HepG2 (cell line): ENCODE measurements around the gene GRPEL2. TPM values are rescaled to one million over a fixed set of nuclear protein-coding genes. Genes with fewer than 3 reads are reported as not detected.

ENCODE experiments used
- BCL3 ChIP-seq: sonication (generic); formaldehyde crosslinking; IDR thresholded peaks from 2 replicates; pipeline ENCODE4 v1.5.1; 2020; ENCODE audit warnings: mild to moderate bottlenecking, missing genetic modification reagents, moderate library complexity
- EEA1 ChIP-seq: sonication (generic); formaldehyde crosslinking; IDR thresholded peaks from 2 replicates; pipeline ENCODE4 v1.5.1; 2020; ENCODE audit warnings: mild to moderate bottlenecking, missing genetic modification reagents, borderline replicate concordance
- EED ChIP-seq: sonication (generic); formaldehyde crosslinking; IDR thresholded peaks from 2 replicates; pipeline ENCODE4 v1.5.0; 2020; ENCODE audit warnings: mild to moderate bottlenecking, missing genetic modification reagents
- KDM2A ChIP-seq: sonication (generic); formaldehyde crosslinking; IDR thresholded peaks from 2 replicates; pipeline ENCODE4 v1.4.0; 2020; ENCODE audit warnings: low read depth, missing genetic modification reagents, borderline replicate concordance
- MED8 ChIP-seq: sonication (generic); formaldehyde crosslinking; IDR thresholded peaks from 2 replicates; pipeline ENCODE4 v1.8.1; 2023; ENCODE audit warnings: mild to moderate bottlenecking, missing genetic modification reagents; ENCODE audit not compliant: insufficient replicate concordance
- MTA1 ChIP-seq: sonication (generic); formaldehyde crosslinking; IDR thresholded peaks from 2 replicates; pipeline ENCODE4 v1.4.0; 2020; ENCODE audit warnings: missing genetic modification reagents, mild to moderate bottlenecking, borderline replicate concordance
- PAXIP1 ChIP-seq: sonication (generic); formaldehyde crosslinking; conservative IDR thresholded peaks from 2 replicates; pipeline ENCODE4 v1.4.0; 2020; ENCODE audit warnings: mild to moderate bottlenecking, missing genetic modification reagents, moderate library complexity
- PREB ChIP-seq: sonication (generic); formaldehyde crosslinking; IDR thresholded peaks from 2 replicates; pipeline ENCODE4 v1.4.0; 2020; ENCODE audit warnings: missing genetic modification reagents
- PTBP1 ChIP-seq: fragments of 200-400 bp; formaldehyde crosslinking; IDR thresholded peaks from 2 replicates; pipeline ENCODE4 v1.6.1; 2018; ENCODE audit warnings: low read length, low read depth; ENCODE audit not compliant: poor library complexity, severe bottlenecking
- TFDP2 ChIP-seq: sonication (generic); formaldehyde crosslinking; IDR thresholded peaks from 2 replicates; pipeline ENCODE4 v1.4.0; 2020; ENCODE audit warnings: missing genetic modification reagents
- THAP11 ChIP-seq: IDR thresholded peaks from 2 replicates; pipeline ENCODE4 v1.6.1; 2016; ENCODE audit warnings: missing biosample characterization, missing genetic modification reagents
- ZBTB42 ChIP-seq: sonication (generic); formaldehyde crosslinking; IDR thresholded peaks from 2 replicates; pipeline ENCODE4 v1.5.0; 2020; ENCODE audit warnings: mild to moderate bottlenecking, missing genetic modification reagents
- ZFY ChIP-seq: sonication (generic); formaldehyde crosslinking; IDR thresholded peaks from 2 replicates; pipeline ENCODE4 v1.4.0; 2020; ENCODE audit warnings: missing genetic modification reagents
- ZMYM4 ChIP-seq: sonication (generic); formaldehyde crosslinking; IDR thresholded peaks from 2 replicates; pipeline ENCODE4 v1.8.1; 2023; ENCODE audit warnings: mild to moderate bottlenecking, missing genetic modification reagents
- ZNF451 ChIP-seq: sonication (generic); formaldehyde crosslinking; IDR thresholded peaks from 2 replicates; pipeline ENCODE4 v1.5.0; 2020; ENCODE audit warnings: mild to moderate bottlenecking, missing genetic modification reagents
- ZNF562 ChIP-seq: sonication (generic); formaldehyde crosslinking; IDR thresholded peaks from 2 replicates; pipeline ENCODE4 v1.8.0; 2022; ENCODE audit warnings: missing genetic modification reagents, borderline replicate concordance
- ZNF574 ChIP-seq: sonication (generic); formaldehyde crosslinking; IDR thresholded peaks from 2 replicates; pipeline ENCODE4 v1.4.0; 2020; ENCODE audit warnings: missing genetic modification reagents
- ZNF761 ChIP-seq: sonication (generic); formaldehyde crosslinking; conservative IDR thresholded peaks from 2 replicates; pipeline ENCODE4 v1.4.0; 2020; ENCODE audit warnings: mild to moderate bottlenecking, missing genetic modification reagents
- polyA plus RNA-seq, 8 experiments: library from polyadenylated mRNA; depleted of rRNA in 3 of 8; stranded (reverse) in 7 of 8; unstranded in 1 of 8; fragments of >200 nt; fragmentation: Illumina TruSeq in 4 of 8; extraction: Trizol in 4 of 8; gene quantifications; 2 replicates each; pipeline versions ENCODE4 v1.2.1 to v1.2.3, GENCODE V29; 2011 to 2016; ENCODE audit warnings: low read depth in 4 of 8, missing spikeins in 1 of 8, mixed read lengths in 1 of 8; ENCODE audit not compliant: insufficient read depth in 1 of 8
- total RNA-seq, 5 experiments: library from RNA; depleted of rRNA; stranded (reverse); fragments of >200 nt; fragmentation: Illumina TruSeq; extraction: Trizol; gene quantifications; 2 replicates each; pipeline ENCODE4 v1.2.3, GENCODE V29; 2016; ENCODE audit warnings: low read depth in 1 of 5

The GRPEL2 gene
- total and polyA plus RNA-seq, 2 of the 13 experiments (the other 11 are each of a cell fraction or from before 2014, with no cell fraction given) = 13.1 to 16.6 TPM

GRCh38 chr5:149357370-149358293 lies 12.3 kb downstream of the GRPEL2 start, which contains the start of gene PCYOX1L (continued):
- TF ChIP-seq PAXIP1 (CRISPR knock-in tag) (no peak), ZNF574 (peak; percentile 52), TFDP2 (CRISPR knock-in tag) (peak; percentile 82), ZNF761 (no peak), THAP11 (CRISPR knock-in tag) (peak; percentile 31; the same call in 1 of the 2 replicates), MTA1 (no peak), ZMYM4 (CRISPR knock-in tag) (peak; percentile 35; the same call in 1 of the 2 replicates), PTBP1 (no peak), KDM2A (CRISPR knock-in tag) (peak; percentile 60; the same call in 1 of the 2 replicates), MED8 (CRISPR knock-in tag) (no peak), ZFY (CRISPR knock-in tag) (peak; percentile 61), BCL3 (CRISPR knock-in tag) (peak; percentile 59; the same call in 1 of the 2 replicates), EEA1 (peak; percentile 26; the same call in 1 of the 2 replicates), PREB (0 out of 2 replicates have a peak, but pooled peaks have one; percentile 59), ZNF562 (CRISPR knock-in tag) (no peak), EED (peak; percentile 66; the same call in 1 of the 2 replicates), ZNF451 (CRISPR knock-in tag) (no peak), ZBTB42 (CRISPR knock-in tag) (no peak)
